Activated T-helper 17 cell treated with anti-CD3 and anti-CD28 coated beads, Interleukin-2, amount 50 U/mL, for 72 hours (primary cell): ENCODE results near the gene HK1. TPM values are rescaled to one million over a fixed set of nuclear protein-coding genes. Genes with fewer than 3 reads are reported as not detected.

Experiments used
- total RNA-seq, 2 donors: library from RNA; stranded (reverse); gene quantifications; one replicate each; pipeline ENCODE4 v1.2.3, GENCODE V29; 2022

Gene HK1
- total RNA-seq, 2 donors from 2014 or later, result 216 to 221 TPM

Other genes starting within 250 kb of the HK1 start
- 100 to 1,000 TPM; 310 to 773 TPM for gene SRGN, start 190.4 kb upstream of the HK1 start, total RNA-seq
- 10 to 100 TPM; 43.7 to 56.9 TPM for gene VPS26A, start 154.3 kb upstream of the HK1 start, total RNA-seq
- 10 to 100 TPM; 38.9 to 65.4 TPM for gene SUPV3L1, start 98.3 kb upstream of the HK1 start, total RNA-seq
- gene HKDC1, start 58.2 kb upstream of the HK1 start, total RNA-seq, result under 1 TPM; 0.19 to 0.42 TPM
- not detected for gene TACR2, start 138.4 kb downstream of the HK1 start, total RNA-seq
- gene TSPAN15, start 173.0 kb downstream of the HK1 start, total RNA-seq, result 10 to 100 TPM in 1 of 2 donors, 1 to 10 TPM in 1; 4.9 to 12.7 TPM